GM12875 (cell line): ENCODE data around the gene PLCB1.
"Not testable (repeated sequence)": the region's sequence is repeated elsewhere in the genome, so short reads cannot be mapped to it uniquely, and the experiment has no call there.

Source experiments
- H3K4me3 ChIP-seq: one replicate; pipeline ENCODE4 v1.5.1; 2011; ENCODE audit warnings: low read depth, low read length, control low read depth
- CTCF ChIP-seq: IDR thresholded peaks from 2 replicates; pipeline ENCODE4 v1.5.1; 2011; ENCODE audit warnings: low read depth, mild to moderate bottlenecking, control low read depth, inconsistent platforms, low read length, moderate library complexity, borderline replicate concordance; ENCODE audit not compliant: insufficient read depth

PLCB1 gene

GRCh38 chr20:8104252-8104651 lies 27.8 kb upstream of the PLCB1 start:
- H3K4me3 ChIP-seq, result no peak overlapping the region
- TF ChIP-seq CTCF, result no peak

DNA sequence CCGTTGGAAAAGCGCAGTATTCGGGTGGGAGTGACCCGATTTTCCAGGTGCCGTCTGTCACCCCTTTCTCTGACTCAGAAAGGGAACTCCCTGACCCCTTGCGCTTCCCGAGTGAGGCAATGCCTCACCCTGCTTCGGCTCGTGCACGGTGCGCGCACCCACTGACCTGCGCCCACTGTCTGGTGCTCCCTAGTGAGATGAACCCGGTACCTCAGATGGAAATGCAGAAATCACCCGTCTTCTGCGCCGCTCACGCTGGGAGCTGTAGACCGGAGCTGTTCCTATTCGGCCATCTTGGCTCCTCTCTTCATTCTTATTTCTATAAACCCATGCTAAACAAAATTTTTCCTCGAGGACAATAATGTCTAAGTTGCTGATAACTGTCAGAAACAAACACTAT lies 17.5 kb upstream of the PLCB1 start:
- not testable (repeated sequence) for H3K4me3 ChIP-seq

DNA sequence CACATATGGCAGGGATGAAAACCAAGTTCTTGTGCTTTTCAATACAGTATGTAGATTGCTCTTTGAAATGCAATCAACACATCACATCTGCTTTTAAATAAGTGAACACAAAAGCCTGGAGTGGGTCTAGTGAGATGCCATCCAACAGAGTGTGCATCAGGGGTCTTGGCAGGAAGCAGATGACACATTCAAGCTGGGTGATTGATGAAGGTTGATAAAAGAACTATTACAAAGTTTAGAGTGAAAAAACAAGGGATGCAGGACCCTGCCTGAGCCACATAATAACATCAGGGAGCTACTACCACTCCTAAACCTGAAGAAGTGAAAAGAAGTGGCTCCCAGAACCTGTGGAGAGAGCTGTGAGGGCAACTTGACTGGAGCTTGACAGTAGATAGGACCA lies 16.6 kb upstream of the PLCB1 start:
- no peak for TF ChIP-seq CTCF
- H3K4me3 ChIP-seq, result no peak overlapping the region

- no peak for TF ChIP-seq CTCF
- no peak overlapping the region for H3K4me3 ChIP-seq
Observed at GRCh38 chr20:8116067-8116811, 15.8 kb upstream of the PLCB1 start.

GRCh38 chr20:8117636-8118035 lies 14.4 kb upstream of the PLCB1 start:
- no peak for TF ChIP-seq CTCF
- H3K4me3 ChIP-seq, result no peak overlapping the region

DNA sequence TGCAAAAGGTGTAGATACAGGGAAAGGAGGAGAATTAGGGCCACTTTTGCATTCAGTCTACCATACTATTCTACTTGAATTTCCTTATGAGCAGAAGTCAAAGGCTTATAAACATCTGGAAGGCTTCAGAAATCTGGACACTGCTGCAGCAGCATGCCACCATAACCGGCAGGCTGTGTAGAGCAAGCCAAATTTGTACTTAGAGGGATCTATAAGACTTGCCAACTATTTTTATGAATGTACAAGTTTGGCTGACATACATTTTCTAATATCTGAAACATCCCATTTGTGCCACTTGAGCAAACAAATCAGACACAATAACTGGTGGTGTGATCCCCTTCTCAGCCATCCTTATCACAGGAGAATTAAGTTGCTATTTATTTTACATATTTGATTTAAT lies 14.0 kb upstream of the PLCB1 start:
- TF ChIP-seq CTCF, result no peak
- H3K4me3 ChIP-seq, result no peak overlapping the region

GRCh38 chr20:8118760-8119159 lies 13.3 kb upstream of the PLCB1 start:
- H3K4me3 ChIP-seq, result no peak overlapping the region
- no peak for TF ChIP-seq CTCF

- TF ChIP-seq CTCF, result no peak
- no peak overlapping the region for H3K4me3 ChIP-seq
Observed at GRCh38 chr20:8121666-8122065, 10.4 kb upstream of the PLCB1 start.
